K562 (cell line): ENCODE measurements around the gene LHPP. TPM values are rescaled to one million over a fixed set of nuclear protein-coding genes. Genes with fewer than 3 reads are reported as not detected.

Source experiments
- CEBPZ ChIP-seq: fragments of 150-350 bp; IDR thresholded peaks from 2 replicates; pipeline ENCODE4 v1.6.1; 2014; ENCODE audit warnings: low read depth, mild to moderate bottlenecking, low read length, borderline replicate concordance
- FOXK2 ChIP-seq, 2 experiments: fragments of 450-650 bp; IDR thresholded peaks in 1 of 2; conservative IDR thresholded peaks in 1 of 2; 2 replicates each; pipeline ENCODE4 v1.6.1; 2016; ENCODE audit warnings: low read depth in 2 of 2, mild to moderate bottlenecking in 1 of 2
- FOXO4 ChIP-seq: fragments of 450-650 bp; formaldehyde crosslinking; IDR thresholded peaks from 2 replicates; pipeline ENCODE4 v1.4.0; 2020; ENCODE audit warnings: mild to moderate bottlenecking, moderate library complexity
- MEF2A ChIP-seq: IDR thresholded peaks from 2 replicates; pipeline ENCODE4 v1.6.1; 2011; ENCODE audit warnings: low read depth, mild to moderate bottlenecking, low read length, moderate library complexity; ENCODE audit not compliant: control insufficient read depth
- NFIC ChIP-seq: fragments of 450-650 bp; IDR thresholded peaks from 2 replicates; pipeline ENCODE4 v1.6.1; 2017; ENCODE audit warnings: mild to moderate bottlenecking, inconsistent platforms
- RBFOX2 ChIP-seq: fragments of 200-400 bp; formaldehyde crosslinking; IDR thresholded peaks from 2 replicates; pipeline ENCODE4 v1.6.1; 2017; ENCODE audit warnings: low read depth, mild to moderate bottlenecking, low read length, moderate library complexity
- SAFB2 ChIP-seq: fragments of 200-400 bp; formaldehyde crosslinking; IDR thresholded peaks from 2 replicates; pipeline ENCODE4 v1.6.1; 2018; ENCODE audit warnings: borderline replicate concordance, low read length, low read depth, moderate library complexity; ENCODE audit not compliant: severe bottlenecking
- ZBTB40 ChIP-seq, 2 experiments: fragments of 450-650 bp in 1 of 2; sonication (generic) in 1 of 2; formaldehyde crosslinking in 1 of 2; IDR thresholded peaks; 2 replicates each; pipeline versions ENCODE4 v1.7.1 to v1.9.0; 2016 to 2022; ENCODE audit warnings: inconsistent platforms in 1 of 2, mild to moderate bottlenecking in 1 of 2, missing genetic modification reagents in 1 of 2
- ZNF23 ChIP-seq: fragments of 250-450 bp; sonication (Bioruptor Pico); IDR thresholded peaks from 2 replicates; pipeline ENCODE4 v1.4.0; 2020; ENCODE audit warnings: mild to moderate bottlenecking
- polyA plus RNA-seq, 8 experiments: library from polyadenylated mRNA; depleted of rRNA in 4 of 8; stranded (reverse) in 5 of 8; unstranded in 3 of 8; fragments of >200 nt; fragmentation: Nextera tagmentation in 2 of 8; fragmentation: Illumina TruSeq in 1 of 8; extraction: Ambion mirVana in 2 of 8; extraction: Trizol in 1 of 8; gene quantifications; 2 replicates each; pipeline versions ENCODE4 v1.2.1 to v1.2.3, GENCODE V29; 2011 to 2014; ENCODE audit warnings: inconsistent platforms in 1 of 8, missing spikeins in 1 of 8
- total RNA-seq, 7 experiments: library from RNA; depleted of rRNA in 6 of 7; stranded (reverse); fragments of >200 nt in 6 of 7; fragmentation: Illumina TruSeq in 2 of 7; extraction: Trizol in 2 of 7; gene quantifications; 2 replicates each; pipeline versions ENCODE4 v1.2.1 to v1.2.3, GENCODE V29; 2011 to 2021; ENCODE audit warnings: low replicate concordance in 1 of 7
- TF ChIP-seq, protein P1 (sequence below): fragments of 250-450 bp; sonication (Bioruptor Pico); IDR thresholded peaks from 2 replicates; pipeline ENCODE4 v1.8.0; 2022; ENCODE audit warnings: inconsistent platforms, mild to moderate bottlenecking, moderate library complexity, borderline replicate concordance

The LHPP gene
- total and polyA plus RNA-seq, 9 of the 15 experiments (the other 6 are each of a cell fraction or from before 2014, with no cell fraction given): 0.34 to 7.4 (median 3.0) TPM

- TF ChIP-seq ZBTB40 (IDR thresholded peaks at IDR 0.05): no peak
- no peak for TF ChIP-seq ZBTB40 (CRISPR knock-in tag; IDR thresholded peaks at IDR 0.05)
- TF ChIP-seq CEBPZ: no peak
- TF ChIP-seq NFIC: peak; percentile 71
- no peak for TF ChIP-seq SAFB2
- TF ChIP-seq, protein P1, sequence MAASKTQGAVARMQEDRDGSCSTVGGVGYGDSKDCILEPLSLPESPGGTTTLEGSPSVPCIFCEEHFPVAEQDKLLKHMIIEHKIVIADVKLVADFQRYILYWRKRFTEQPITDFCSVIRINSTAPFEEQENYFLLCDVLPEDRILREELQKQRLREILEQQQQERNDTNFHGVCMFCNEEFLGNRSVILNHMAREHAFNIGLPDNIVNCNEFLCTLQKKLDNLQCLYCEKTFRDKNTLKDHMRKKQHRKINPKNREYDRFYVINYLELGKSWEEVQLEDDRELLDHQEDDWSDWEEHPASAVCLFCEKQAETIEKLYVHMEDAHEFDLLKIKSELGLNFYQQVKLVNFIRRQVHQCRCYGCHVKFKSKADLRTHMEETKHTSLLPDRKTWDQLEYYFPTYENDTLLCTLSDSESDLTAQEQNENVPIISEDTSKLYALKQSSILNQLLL (CRISPR knock-in tag): no peak
- TF ChIP-seq RBFOX2: no peak
- no peak for TF ChIP-seq FOXK2 (conservative IDR thresholded peaks at IDR 0.05 in 1 of 2, IDR thresholded peaks at IDR 0.05 in 1 of 2; ENCODE audit: low read depth in 2 of 2)
- no peak for TF ChIP-seq FOXO4
- TF ChIP-seq MEF2A: peak; percentile 88
- TF ChIP-seq ZNF23: no peak
Observed at GRCh38 chr10:124588736-124589490, 127.3 kb downstream of the LHPP start (continued).
